Measurements from ENCODE around the gene LRRC56.
"Not testable (repeated sequence)": the region's sequence is repeated elsewhere in the genome, so short reads cannot be mapped to it uniquely, and the experiment has no call there.

LRRC56 gene

DNA sequence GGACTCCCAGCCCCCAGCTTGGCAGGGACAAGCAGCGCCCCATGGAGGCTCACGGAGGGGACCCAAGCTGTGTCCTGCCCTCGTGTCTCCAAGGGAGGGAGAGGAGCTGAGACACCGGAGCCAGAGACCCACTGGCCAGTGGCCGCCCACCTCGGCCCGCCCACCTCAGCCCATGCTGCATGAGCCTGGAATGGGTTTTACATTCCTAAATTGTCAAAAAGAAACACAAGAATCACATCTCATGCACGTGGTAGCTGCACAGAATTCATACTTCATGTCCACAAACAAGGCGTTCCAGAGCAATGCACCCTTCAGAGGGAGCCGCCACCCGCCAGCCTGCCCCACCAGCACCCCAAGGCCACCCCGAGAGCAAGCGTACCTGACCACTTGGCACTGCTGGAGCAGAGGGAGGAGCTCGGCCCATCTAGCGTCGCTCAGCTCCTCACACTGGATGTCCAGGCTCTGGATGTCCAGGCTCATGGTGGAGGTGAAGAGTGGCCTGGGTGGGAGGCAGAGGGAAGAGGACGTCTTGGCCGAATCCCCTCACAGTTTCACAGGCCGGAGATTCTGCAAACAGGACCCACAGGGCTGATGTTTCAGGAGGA is 35.5 kb upstream of the LRRC56 start:
- no peak for DNase-seq (ENCODE audit: low read depth in 3 of 3)

DNA sequence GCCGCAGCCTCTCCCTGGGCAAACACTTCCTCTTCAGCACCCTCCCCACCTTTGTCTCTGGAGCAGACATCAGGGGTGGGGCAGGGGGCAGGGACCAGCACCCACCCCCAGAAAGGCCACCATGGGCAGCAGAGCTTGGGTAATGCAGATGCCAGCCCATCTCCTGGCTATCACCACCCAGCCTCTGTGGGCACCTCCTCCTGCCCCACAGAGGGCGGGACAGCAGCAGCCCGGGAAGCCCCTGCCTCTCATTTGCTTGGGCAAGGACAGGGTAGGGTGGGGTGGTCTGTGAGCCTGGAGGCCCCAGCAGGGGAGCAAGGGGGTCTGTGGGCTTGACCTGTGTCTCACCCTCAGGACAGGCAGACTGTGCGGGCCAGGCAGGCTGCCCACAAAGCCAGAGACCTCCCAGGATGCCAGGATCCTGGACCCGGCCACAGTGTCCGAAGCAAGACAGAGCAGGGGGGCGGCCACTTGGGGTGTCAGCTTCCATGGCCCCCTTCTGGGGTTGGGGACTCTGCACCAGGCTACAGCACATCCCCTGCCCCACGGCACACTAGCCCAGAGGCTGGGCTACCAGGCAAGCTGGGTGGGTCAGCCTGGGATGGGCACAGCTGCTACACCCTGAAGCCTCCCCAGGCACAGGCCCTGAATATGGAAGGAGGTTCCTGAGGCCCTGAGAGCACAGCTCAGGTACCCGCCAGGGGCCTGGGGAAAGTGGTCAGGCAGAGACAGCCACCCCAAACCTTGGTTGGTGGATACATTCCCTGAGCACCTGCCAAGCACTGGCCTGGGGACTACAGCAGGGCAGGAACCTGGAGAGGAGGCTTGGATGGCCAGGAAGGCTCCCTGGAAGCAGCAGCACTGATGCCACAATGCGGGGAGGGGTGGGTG is 34.8 kb upstream of the LRRC56 start:
- DNase-seq (ENCODE audit: low read depth in 3 of 3), result no peak

DNA sequence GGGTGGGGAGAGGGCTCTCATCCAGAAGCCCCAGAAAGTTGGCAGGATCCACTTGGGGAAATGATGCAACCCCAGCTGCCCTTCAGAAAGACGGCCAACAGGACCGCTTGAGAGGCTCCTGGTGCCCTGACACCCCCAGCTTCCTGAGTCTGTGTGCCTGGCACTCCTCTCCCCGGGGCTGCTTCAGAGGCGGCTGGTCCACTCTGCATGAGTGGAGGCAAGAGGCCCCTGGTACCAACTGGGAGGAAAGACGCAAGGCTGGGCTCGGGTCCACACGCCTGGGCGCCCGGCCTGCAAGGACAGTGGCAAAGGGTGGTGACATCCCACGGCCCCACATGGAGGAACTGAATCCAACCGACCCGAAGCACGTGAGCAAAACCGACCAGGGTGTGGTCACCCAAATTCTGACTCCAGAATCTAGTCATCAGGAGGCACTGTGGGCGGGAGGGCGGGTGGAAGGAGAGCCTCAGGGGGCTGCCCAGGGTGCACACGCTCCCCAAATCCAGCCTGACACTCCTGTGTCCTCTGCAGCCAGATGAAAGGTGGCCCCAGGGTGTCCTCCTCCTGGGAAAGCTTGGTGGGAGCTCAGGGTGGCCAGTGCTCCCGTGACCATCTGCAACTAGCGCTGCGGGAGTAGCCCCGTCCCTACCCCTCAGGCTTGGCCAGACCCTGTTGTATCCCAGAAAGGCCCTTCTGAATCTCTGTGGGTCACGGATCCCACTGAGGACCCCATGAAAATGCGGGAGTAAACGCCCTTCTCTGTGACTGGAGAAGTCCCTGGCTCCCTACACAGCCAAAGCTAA is 33.9 kb upstream of the LRRC56 start:
- DNase-seq (ENCODE audit: low read depth in 3 of 3), result no peak

DNA sequence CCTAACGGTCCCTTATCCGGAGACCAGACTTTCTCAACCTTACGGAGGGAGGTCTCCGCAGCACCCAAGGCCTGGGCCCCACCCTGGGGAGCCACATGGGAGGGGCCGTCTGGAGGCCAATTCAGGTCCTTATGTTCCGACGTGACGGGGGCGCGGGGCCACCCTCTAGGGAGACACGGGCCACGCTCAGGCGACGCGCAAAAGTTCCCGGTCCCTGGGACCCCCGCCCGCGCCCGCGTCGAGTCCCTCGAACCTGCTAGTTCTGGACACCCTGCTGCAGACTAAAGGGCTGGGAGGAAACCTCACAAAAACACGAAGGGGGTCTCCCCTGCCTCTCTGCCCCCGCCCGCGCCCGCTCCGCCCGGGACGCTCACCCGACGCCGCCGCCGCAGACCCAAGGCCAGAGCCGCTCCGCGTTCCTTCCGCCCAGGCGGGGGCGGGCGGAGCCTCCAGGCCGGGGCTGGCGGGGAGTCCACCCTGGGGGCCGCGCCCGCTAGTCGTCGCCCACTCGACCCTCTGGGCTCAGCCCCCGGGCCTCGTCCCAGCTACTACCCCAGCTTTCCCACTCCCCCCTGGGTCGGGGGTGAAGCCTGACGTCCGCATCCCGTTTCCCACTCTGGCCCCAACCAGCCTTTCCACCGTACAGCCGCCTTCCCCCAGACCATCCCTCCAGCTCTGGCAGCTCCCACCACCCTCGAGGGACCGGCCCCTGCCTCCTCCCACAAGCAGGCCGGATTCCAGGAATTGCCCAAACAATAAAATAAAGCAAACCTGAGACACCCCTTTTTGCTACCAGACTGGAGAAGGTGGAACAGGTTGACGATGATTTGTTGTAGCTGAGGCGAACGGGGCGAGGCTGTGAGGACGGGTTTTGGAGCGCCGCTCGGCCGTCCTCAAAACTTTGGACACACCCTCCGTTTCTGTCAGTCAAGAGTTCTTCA is 33.0 kb upstream of the LRRC56 start:
- no peak for DNase-seq (ENCODE audit: low read depth in 3 of 3)

DNA sequence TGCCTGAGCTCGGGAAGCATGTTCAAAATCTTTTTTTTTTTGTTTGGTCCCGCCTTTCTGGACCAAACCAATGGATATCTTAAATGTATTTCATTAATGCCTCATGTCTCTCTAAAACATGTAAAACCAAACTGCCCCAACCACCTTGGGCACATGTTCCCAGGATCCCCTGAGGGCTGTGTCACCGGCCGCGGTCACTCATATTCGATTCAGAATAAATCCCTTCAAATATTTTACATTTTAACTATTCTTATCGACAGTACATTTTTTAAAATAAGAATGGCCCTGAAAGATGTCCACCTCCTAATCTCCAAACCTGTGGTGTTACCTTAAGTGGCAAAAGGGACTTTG is 32.4 kb upstream of the LRRC56 start:
- no peak for DNase-seq (ENCODE audit: low read depth in 3 of 3)

DNA sequence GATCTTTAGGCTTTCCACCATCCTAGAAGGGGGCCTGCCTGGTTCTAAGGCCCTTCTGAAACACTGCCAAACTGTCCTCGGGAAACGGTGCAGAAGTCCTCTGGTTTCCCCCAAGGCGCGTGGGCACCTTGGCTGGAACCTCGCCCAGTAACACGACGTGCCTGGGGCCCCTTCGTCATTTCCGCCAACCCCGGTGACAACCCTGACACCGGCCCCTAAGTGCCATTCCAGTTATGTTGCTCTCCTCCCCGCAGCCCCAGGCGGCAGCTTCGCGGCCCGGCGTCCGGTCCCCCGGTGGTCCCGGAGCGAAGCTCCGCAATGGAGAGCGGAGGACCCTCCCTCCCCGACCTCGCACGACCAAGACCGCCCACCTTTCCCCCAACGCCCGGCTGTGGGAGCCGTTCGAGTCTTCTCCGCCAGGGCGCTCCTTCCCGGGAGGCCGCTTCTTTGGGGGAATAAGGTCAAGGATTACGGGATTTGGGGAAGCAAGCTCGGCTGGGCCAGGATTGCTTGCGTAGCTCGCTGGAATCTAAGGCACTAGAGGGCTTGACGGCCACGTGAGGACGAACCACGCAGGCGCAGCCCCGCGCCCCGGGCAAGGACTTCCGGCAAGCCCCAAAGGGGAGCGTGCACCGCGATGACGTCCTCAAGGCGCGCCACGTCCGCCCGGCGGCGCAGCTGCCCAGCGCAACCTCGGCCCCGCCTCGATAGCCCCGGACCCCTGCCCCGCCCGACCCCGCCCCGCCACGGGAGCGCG is 30.9 kb upstream of the LRRC56 start:
- DNase-seq (ENCODE audit: low read depth in 3 of 3), result peak; percentile 95 to 97 (median 97)

DNA sequence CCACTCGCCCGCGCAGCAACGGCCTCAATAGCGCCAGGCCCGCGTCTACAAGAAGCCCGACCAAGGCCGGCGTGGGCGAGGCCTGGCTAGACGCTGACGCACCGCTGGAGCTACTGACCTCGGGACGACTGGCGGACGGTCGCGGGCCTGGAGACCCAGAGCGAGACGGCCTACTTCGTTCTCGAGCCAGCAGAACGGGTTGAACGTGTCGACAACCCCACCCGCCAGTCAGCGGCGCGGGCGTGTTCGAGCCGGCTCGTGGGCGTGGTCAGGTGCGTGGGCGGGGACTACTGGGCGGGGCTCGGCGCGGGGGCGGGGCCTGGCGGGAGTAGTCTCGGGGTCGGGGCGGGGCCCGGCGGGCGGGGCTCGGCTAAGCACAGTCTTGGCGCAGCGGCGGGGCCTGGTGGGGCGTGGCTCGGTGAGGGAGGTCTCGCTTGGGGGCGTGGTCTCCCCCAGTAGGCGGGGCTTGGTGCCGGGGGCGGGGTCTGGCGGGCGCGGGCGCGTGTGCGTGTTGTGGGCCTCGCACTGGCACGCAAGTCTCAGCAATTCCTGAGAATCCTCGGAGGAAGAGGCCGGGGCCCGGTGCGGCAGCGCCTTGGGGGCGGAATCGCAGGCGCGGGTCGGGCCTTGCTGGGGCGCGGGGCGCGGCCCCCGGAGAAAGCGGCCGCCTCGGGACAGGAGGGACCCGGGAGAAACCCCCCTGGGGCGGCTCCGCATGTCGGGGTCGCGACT is 30.2 kb upstream of the LRRC56 start, which contains the start of gene RNH1:
TSS of gene RNH1 (minus strand) at position 248 of the 732 bp plus-strand sequence. CDS start 5,080 bp downstream, outside the sequence.
- peak; percentile 98 to 100 (median 100) for DNase-seq (ENCODE audit: low read depth in 3 of 3)

DNA sequence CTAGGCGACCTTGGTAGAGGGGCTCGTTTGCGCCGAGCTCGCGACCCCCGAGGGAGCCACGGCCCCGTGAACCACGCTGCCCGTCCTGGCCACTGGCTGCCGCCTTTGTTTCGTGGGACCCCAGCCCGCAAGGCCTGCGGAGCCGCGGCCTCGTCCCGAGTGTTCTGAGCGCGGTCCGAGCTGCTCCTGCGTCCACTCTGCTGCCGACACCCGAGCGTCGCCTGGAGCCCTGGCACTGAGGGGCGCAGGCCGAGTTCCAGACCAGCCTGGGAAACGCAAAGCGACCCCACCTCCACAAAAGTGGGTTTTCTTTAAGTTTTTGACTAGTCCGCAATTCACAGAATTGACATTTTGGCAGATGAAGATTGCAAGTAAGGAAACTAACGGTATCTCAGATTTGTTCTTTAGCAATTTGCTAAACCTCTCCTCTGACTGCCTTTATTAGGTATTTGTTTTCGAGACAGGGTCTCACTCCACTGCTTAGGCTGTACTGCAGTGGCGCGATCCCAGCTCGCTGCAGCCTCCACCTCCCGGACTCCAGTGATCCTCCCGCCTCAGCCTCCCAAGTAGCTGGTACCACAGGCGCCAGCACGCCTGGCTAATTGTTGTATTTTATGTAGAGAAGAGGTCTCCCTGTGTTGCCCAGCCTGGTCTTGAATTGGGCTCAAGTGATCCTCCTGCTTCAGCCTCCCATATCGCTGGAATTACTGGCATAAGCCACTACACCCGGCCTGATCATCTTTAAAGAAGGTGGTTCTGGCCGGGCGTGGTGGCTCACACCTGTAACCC is 29.4 kb upstream of the LRRC56 start:
- no peak for DNase-seq (ENCODE audit: low read depth in 3 of 3)

DNA sequence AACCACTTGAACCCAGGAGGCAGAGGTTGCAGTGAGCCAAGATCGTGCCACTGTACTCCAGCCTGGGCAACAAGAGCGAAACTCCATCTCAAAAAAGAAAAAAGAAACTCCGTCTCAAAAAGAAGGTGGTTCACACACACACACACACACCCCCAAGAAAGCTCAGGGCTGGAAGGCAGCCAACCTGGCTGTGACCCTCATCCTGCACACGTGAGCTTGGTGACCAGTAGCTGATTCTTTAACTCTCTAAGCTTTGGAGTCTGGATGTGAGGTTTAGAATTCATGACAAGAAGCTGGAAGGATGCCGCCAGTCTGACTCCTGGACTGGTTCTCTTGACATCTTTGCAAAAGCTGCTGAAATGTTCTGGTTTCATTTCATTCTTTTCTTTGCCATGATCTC is 28.4 kb upstream of the LRRC56 start:
- no peak for DNase-seq (ENCODE audit: low read depth in 3 of 3)

DNA sequence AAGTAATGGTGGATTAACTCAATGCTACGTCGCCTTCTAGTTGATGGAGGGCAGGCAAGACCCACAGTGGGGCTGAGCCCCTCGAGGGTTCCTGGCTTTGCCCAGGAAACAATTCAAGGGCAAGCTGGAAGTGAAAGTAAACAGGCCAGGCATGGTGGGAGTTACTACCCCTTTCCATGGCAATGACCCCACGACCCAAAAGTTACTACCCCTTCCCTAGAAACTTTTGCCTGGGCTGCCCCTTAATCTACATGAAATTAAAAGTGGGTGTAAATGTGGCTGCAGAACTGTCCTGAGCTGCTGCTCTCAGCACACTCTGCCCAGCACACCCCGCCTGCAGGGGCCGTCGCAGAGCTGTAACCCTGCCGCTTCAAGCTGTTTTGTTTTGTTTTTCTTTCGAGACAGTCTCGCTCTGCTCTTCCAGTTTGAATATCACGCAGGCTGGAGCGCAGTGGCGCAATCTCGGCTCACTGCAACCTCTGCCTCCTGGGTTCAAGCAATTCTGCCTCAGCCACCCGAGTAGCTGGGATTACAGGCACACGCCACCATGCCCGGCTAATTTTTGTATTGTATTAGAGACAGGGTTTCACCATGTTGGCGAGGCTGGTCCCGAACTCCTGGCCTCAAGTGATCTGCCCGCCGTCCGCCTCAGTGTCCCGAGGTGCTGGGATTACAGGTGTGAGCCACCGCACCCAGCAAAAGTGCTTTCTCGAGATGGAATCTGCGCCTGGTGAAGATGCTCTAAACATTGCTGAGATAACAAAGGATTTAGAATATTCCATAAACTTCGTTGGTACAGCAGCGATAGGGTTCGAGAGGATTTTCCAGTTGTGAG is 24.3 kb upstream of the LRRC56 start:
- DNase-seq (ENCODE audit: low read depth in 3 of 3), result no peak

DNA sequence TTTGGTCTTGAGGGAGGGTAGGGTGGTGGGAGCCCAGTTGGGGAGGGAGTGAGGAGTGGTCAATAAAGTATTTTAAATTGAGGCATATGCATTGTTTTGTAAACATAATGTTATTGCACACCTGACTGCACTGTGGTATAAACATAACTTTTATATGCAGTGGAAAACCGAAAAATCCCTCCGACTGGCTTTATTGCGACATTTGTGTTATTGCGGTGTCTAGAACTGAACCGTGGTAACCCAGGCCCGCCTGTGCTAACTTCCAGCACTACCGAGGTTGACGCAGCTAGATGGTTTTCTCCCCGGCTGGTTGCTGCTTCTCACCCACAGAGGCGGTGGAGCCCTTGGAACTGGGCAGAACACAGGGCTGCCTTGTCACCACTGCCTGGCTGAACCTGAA is 22.7 kb upstream of the LRRC56 start:
- DNase-seq (ENCODE audit: low read depth in 3 of 3), result no peak

DNA sequence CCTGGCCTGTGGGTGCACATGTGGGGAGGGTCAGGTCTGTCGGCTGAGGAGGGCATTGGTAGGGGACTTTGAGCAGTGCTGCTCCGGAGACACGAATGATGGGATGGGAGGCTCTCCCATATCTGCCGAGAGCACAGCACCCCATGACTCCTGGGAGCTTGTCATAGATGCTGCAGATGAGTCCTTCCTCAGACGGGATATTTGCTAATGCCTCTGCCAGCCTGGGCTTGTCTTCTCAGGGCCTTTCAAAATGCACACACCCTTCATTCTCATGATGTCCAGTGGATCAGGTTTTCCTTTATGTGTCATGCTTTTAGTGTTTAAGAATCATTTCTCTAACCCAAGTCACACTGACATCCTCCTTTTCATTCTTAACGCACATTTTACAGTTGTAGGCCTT is 22.2 kb upstream of the LRRC56 start:
- no peak for DNase-seq (ENCODE audit: low read depth in 3 of 3)

DNA sequence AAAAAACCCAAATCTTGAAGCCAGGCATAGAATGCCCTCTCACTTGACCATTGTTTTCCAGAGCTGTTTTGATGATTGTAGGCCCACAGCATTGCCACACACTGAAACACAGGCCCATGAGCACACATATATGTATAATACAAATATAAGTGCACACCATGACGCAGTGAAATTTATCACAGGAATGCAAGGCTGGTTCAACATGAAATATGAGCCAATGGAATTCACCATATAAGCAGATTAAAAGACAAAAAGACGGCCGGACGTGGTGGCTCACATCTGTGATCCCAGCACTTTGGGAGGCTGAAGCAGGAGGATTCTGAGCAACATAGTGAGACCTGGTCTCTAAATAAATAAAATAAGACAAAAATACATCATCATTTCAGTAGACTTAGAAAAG is 20.9 kb upstream of the LRRC56 start:
- DNase-seq (ENCODE audit: low read depth in 3 of 3), result no peak

DNA sequence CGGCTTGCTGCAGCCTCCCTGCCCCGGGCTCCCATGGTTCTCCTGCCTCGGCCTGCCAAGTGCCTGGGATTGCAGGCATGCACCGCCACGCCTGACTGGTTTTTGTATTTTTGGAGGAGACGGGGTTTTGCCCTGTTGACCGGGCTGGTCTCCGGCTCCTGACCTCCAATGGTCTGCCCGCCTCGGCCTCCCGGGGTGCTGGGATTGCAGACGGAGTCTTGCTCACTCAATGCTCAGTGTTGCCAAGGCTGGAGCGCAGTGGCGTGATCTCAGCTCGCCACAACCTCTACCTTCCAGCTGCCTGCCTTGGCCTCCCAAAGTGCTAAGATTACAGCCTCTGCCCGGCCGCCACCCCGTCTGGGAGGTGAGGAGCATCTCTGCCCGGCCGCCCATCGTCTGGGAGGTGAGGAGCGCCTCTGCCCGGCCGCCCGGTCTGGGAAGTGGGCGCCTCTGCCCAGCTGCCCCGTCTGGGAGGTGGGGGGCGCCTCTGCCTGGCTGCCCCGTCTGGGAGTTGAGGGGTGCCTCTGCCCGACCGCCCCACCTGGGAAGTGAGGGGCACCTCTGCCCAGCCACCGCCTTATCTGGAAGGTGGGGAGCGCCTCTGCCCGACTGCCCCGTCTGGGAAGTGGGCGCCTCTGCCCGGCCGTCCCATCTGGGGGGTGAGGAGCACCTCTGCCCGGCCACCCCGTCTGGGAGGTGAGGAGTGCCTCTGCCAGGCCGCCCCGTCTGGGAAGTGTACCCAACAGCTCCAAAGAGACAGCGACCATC is 20.2 kb upstream of the LRRC56 start:
- not testable (repeated sequence) for DNase-seq (ENCODE audit: low read depth in 3 of 3)

DNA sequence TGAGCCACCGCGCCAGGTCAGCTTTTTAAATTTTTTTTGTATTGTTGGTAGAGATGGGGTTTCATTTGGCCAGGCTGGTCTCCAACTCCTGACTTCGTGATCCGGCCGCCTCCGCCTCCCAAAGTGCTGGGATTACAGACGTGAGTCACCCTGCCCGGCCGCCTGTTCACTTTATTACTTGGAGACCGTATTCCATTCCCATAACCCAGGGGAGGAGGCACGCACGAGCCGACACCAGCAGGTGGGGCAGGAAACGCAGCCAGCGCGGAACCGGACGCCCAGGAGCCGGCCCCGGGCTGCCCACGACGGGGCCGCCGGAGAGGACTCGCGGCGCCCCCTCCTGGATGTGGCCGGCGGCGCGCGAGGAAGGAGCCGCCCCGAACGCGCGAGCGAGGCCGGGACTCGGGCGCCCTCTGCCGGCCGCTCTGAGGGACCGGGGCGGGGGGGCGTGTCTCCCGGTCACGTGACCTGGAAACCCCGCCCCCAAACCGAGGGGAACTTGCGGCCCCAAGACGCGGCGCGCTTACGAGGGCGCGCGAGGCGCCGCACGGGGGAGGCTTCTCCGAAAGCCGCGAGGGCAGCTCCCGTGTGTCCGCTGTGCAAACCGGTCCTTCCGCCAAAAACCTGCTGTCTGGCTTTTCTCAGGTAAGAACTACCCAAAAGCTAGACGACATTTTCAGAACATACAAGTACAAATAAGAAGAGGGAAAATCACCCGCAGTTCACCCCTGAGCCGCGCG is 18.7 kb upstream of the LRRC56 start:
- DNase-seq (ENCODE audit: low read depth in 3 of 3), result peak; percentile 82 to 86 (median 83)

DNA sequence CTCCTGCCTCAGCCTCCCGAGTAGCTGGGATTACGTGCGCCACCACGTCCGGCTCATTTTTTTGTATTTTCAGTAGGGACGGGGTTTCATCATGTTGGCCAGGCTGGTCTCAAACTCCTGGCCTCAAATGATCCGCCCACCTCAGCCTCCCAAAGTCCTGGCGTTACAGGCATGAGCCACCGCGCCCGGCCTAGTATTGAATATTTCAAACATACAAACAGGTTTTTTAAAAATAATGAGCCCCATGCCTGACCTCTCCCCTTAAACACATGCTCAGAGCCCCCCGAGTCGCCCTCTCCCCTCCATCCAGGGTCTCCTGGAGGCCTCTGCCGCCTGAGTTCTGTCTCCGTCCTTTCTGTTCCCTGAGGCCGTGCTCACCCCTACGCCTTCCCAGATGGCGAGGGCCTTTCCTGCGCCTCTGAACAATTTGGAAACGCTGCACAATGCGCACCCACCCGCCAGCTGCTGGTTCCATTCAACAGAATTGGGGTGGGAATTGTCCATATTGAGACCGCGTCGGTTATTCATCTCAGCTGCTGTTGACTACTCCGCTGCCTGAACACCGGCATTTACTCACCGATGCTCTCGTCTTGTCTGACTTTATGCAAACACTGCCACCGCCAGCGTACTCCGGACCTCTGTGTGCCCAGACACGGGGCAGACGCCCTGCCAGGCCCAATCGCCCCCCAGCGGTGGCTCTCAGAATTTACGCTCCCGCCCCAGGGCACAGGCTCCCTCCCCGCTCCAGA is 16.7 kb upstream of the LRRC56 start:
- no peak for DNase-seq (ENCODE audit: low read depth in 3 of 3)
